Stimulated activated CD4-positive, alpha-beta T cell treated with anti-CD3 and anti-CD28 coated beads, TNF-alpha, amount 100 ng/mL, for 24 hours (primary cell): ENCODE results near the gene PBLD.

Experiments used
- DNase-seq, 3 experiments: peaks; one replicate each; pipeline ENCODE4 v3.0.0-alpha.2; 2020; ENCODE audit warnings: low read depth in 3 of 3

PBLD gene

GRCh38 chr10:68332259-68333057 lies at the start of gene PBLD:
TSS of gene PBLD (minus strand) at chr10:68332928. CDS start at chr10:68306844, 26,084 bp downstream.
- peak; percentile 23 to 59 (median 38) for DNase-seq

GRCh38 chr10:68371604-68372003 lies 38.9 kb upstream of the PBLD start:
- DNase-seq, result no peak

GRCh38 chr10:68367121-68367520 lies 34.4 kb upstream of the PBLD start:
- DNase-seq, result no peak

GRCh38 chr10:68366600-68366999 lies 33.9 kb upstream of the PBLD start:
- no peak for DNase-seq

- DNase-seq, result no peak
These were observed 32.9 kb upstream of the PBLD start for GRCh38 chr10:68365611-68366010.

- DNase-seq, result no peak
These were observed 31.6 kb upstream of the PBLD start for GRCh38 chr10:68364101-68364886.

- DNase-seq, result no peak
These were observed 29.9 kb upstream of the PBLD start for GRCh38 chr10:68362590-68362989.

DNA sequence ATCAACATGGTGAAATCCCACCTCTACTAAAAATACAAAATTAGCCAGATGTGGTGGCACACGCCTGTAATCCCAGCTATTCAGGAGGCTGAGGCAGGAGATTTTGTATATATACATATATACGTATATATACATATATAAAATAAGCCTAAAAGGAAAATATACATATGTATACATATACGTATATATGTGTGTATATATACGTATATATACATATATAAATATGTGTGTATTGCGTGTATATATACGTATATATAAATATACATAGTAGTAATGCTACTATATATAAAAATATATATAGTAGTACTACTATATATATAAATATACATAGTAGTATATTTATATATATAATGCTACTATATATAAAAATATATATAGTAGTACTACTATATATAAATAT lies 26.5 kb upstream of the PBLD start:
- no peak for DNase-seq

DNA sequence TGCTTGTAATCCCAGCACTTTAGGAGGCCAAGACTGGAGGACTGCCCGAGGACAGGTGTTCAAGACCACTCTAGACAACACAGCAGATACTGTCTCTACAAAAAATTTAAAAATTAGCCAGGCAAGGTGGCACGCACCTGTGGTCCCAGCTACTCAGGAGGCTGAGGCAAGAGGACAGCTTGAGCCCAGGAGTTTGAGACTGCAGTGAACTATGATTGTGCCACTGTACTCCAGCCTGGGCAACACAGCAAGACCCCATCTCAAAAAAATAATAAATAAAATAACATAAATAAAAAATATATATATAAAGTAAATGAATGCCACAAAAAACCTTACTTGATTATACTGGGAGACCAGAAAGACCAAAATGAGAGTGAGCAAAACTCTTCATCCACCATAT lies 20.8 kb upstream of the PBLD start:
- DNase-seq, result no peak

GRCh38 chr10:68348265-68348741 lies 15.6 kb upstream of the PBLD start:
- peak in 2 of 3 experiments; percentile 10 to 25 for DNase-seq

GRCh38 chr10:68346774-68347173 lies 14.0 kb upstream of the PBLD start:
- DNase-seq, result no peak

DNA sequence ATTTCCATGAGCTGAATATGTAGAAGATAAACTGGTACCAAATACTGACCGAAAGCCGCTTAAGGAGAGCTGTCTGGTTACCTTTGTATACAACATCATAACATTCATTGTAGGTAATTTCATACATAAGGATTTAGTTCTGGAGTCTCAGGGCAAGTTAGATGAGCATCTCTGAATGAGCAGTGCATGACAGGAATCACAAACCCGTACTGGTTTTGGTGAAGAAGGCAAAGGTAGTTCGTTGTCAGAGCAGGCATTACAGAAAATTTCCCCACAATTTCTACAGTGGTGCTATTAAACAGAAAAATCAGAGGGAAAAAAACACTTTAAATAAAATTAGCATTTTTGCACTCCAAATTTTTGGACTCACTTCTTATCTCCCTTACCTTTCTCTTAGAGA lies 12.9 kb upstream of the PBLD start:
- DNase-seq, result no peak

GRCh38 chr10:68342909-68343516 lies 10.3 kb upstream of the PBLD start:
- DNase-seq, result no peak

DNA sequence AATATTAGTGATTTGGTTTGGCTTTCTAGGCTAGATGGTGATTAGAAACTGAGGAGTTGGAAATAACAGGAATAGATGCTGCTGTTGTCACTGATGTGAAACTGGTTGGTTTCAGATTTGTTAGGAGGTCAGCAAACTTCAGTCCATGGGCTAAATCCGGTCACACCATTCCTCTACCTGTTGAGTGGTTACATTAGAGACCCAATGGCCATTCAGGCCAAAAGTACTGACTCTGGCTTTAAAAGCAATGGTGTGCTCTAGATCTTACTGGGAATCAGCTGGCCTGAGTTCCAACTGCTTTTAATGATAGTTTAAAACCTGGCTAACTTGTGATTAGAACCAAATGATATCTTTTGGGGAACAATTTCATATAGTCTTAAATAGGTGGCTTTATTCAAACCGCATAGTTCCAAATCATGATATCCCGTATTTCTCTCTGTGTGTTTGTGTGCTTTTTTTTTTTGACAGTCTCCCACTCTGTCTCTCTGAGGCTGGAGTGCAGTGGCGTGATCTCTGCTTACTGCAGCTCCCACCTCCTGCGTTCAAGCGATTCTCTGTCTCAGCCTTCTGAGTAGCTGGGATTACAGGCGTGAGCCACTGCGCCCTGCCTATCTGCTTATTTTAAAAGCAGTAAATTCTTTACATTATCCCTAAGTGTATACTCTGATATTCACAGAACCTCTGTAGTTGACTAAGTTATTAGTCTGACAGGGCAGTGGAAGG lies 7.8 kb upstream of the PBLD start:
- DNase-seq, result no peak

DNA sequence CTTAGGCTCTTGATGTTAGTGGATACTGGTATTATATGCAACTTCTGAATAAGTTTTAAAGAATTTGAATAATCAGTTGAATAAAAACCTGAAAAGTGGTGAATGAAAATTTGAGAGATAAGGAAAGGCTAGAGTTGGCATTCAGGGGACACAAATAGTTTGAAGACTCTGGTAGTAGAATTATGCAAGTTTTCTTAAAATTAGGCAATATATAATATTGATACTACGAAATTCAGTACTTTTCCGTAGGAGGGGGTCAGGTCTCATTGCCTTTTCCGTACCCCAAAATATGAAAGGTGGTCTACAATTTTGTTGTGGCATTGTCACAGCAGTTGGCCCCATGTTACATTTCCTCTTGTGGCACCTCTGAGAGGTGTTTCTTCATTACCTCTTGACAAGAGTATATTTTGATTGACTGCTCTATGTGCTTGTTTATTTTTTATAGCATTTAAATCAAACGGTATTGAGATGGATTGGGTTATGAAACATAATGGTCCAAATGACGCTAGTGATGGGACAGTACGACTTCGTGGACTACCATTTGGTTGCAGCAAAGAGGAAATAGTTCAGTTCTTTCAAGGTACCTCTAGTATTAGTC lies 4.1 kb upstream of the PBLD start:
- DNase-seq, result no peak

GRCh38 chr10:68334672-68335467 lies 2.1 kb upstream of the PBLD start:
- DNase-seq, result no peak

- DNase-seq, result no peak
These were observed 1.0 kb upstream of the PBLD start for GRCh38 chr10:68333440-68334431.

- no peak for DNase-seq
These were observed 299 bp upstream of the PBLD start for GRCh38 chr10:68333058-68333395.

DNA sequence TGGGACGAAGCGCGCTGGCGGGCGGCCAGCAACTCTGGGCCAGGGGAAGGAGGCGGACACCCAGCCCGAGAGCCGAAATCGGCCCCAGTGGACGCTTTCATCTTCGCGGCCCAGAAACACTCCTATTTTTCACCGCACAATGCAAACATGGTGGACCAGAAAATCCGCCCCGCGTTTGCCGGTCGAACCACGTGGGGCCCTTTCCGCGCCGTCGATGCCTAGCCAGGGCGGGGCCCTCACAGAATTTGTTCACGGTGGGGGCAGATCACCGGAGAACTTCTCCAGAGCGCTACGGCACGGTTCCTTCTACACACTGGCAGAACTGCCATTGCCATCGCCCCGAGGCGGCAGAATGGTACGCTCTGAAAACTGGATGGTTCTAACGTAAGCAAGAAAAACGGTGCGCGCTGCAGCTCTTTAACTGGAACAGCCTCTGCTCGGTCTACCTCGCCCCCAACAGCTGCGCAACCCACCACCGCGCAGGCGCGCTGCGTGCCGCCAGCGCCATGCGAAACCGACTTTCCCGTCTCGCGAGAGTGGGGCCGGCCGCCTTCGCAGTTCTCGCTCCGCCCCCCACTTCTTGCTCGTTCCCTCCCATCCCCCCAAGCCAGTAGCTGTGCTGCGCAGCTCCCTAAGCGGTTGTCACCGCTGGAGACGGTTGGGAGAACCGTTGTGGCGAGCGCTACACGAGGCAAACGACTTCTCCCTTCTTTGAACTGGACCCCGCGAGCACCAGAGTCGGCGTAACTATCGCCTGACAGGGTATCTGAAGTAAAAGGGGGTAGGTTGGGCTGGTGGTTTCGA lies 1.1 kb downstream of the PBLD start, which contains the start of gene HNRNPH3:
Gene HNRNPH3, plus strand, starts transcription at position 610 of the 804 bp plus-strand sequence. CDS start 5,158 bp downstream, outside the sequence.
- peak; percentile 97 to 98 (median 98) for DNase-seq
